ENCODE results near the gene HEXIM2. TPM values are rescaled to one million over a fixed set of nuclear protein-coding genes. Genes with fewer than 3 reads are reported as not detected.

Gene HEXIM2
- total RNA-seq, 2 donors from 2014 or later, result 7.1 to 27.0 TPM

DNA sequence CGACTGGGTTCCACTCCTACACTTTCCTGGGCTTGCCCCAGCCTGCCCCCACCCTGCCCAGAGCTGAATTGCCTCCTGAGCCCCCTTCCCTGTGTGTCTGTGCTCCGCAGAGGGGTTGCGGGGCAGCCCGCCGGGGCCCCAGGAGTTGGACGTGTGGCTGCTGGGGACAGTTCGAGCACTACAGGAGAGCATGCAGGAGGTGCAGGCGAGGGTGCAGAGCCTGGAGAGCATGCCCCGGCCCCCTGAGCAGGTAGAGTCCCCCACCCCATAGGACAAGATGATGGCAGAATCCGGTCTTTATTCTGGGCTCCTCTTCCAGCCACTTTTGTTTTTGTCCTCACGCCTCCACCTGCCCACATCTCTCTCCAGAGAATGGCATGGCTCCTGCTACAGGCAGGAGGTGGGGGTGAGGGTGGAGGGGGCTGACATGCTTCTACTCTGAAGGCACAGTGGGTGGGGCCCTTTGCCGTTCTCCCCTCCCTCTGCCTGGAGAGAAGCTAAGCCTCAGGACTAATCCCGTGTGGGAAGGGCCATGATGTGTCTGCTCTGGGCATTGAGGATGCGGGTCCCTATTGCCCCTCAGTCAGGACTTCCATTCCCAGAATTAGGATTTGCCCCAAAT is 22.7 kb upstream of the HEXIM2 start:
- Histone ChIP-seq H3K36me3 (no peaks in the 10 kb centered on the region), H3K27me3 (replicated peaks; ENCODE audit: insufficient read depth) (no peaks in the 10 kb centered on the region), H3K27ac (no peak overlapping the region), H3K4me3 (no peak overlapping the region), H3K4me1 (replicated peaks) (peaks cover 6% of the 10 kb centered on the region), H3K9me3 (no peaks in the 10 kb centered on the region)
- no peak for DNase-seq (ENCODE audit: low spot score)
- WGBS, result 74% methylated on average over 14 of the region's 14 CpGs
- TF ChIP-seq, protein P1, sequence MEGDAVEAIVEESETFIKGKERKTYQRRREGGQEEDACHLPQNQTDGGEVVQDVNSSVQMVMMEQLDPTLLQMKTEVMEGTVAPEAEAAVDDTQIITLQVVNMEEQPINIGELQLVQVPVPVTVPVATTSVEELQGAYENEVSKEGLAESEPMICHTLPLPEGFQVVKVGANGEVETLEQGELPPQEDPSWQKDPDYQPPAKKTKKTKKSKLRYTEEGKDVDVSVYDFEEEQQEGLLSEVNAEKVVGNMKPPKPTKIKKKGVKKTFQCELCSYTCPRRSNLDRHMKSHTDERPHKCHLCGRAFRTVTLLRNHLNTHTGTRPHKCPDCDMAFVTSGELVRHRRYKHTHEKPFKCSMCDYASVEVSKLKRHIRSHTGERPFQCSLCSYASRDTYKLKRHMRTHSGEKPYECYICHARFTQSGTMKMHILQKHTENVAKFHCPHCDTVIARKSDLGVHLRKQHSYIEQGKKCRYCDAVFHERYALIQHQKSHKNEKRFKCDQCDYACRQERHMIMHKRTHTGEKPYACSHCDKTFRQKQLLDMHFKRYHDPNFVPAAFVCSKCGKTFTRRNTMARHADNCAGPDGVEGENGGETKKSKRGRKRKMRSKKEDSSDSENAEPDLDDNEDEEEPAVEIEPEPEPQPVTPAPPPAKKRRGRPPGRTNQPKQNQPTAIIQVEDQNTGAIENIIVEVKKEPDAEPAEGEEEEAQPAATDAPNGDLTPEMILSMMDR (IDR thresholded peaks at IDR 0.05), result no peak
- TF ChIP-seq POLR2AphosphoS5 (IDR thresholded peaks at IDR 0.05) (no peak), POLR2A (IDR thresholded peaks at IDR 0.05) (no peak)
- intact Hi-C loops (cut with DNase I), result no loop called here

DNA sequence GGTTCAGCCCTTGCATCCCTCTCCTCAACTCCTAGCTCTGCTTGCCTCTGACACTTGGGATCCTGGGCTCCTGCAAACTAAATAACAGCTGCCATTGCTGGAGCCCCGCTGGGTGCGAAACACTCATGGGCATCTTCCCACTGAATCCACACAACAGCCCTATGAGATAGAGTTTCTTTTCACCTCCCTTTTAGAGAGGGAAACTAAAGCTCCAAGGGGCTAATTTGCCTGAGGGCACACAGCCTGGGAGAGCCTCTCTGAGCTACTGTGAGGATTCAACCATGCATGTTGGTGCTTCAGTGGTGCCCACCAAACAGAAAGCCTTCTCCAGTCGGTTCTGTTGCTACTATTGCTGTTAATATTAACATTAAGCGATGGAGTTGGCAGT is 22.1 kb upstream of the HEXIM2 start:
- peaks cover 6% of the 10 kb centered on the region for H3K4me1 ChIP-seq (replicated peaks)
- H3K36me3 ChIP-seq, result no peaks in the 10 kb centered on the region
- intact Hi-C loops (cut with DNase I), result no loop called here
- WGBS, result 74% methylated on average over 4 of the region's 4 CpGs
- DNase-seq (ENCODE audit: low spot score), result no peak
- H3K27ac ChIP-seq, result no peak overlapping the region
- H3K4me3 ChIP-seq, result no peak overlapping the region
- H3K27me3 ChIP-seq (replicated peaks; ENCODE audit: insufficient read depth), result no peaks in the 10 kb centered on the region
- TF ChIP-seq, protein P1 (IDR thresholded peaks at IDR 0.05), result no peak
- no peak for TF ChIP-seq POLR2A (IDR thresholded peaks at IDR 0.05)
- TF ChIP-seq POLR2AphosphoS5 (IDR thresholded peaks at IDR 0.05), result no peak
- no peaks in the 10 kb centered on the region for H3K9me3 ChIP-seq

DNA sequence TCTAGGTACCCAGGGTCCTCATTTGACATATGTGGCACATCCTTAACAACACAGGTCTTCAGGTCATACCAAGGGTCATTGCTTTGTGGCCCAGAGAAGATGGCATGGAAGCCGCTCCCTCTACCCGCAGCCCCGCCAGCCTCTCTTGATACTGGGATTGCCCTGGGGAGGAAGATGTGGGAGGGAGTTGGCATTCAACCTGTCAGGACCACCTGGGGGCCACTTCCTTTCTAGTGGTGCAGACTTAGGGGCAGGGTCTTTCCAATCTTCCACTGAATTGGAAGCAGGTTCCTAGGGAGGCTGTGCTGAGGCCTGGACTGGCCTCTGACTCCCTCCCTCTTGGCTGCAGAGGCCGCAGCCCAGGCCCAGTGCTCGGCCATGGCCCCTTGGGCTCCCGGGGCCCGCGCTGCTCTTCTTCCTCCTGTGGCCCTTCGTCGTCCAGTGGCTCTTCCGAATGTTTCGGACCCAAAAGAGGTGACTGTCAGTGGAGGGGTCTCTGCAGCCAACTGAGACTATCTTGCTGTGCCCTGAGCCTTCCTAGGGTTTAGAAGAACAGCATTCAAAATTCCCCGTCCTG is 18.5 kb upstream of the HEXIM2 start:
- TF ChIP-seq POLR2A (IDR thresholded peaks at IDR 0.05) (no peak), POLR2AphosphoS5 (IDR thresholded peaks at IDR 0.05) (no peak)
- TF ChIP-seq, protein P1 (IDR thresholded peaks at IDR 0.05), result no peak
- Histone ChIP-seq H3K4me3 (peak overlapping the region; percentile 29 to 42), H3K27ac (peak overlapping the region; percentile 93 to 94), H3K27me3 (replicated peaks; ENCODE audit: insufficient read depth) (no peaks in the 10 kb centered on the region), H3K9me3 (no peaks in the 10 kb centered on the region), H3K36me3 (no peaks in the 10 kb centered on the region), H3K4me1 (replicated peaks) (no peaks in the 10 kb centered on the region)
- 73% methylated on average over 13 of the region's 13 CpGs for WGBS
- DNase-seq (ENCODE audit: low spot score), result no peak
- intact Hi-C loops (cut with DNase I), result no loop called here

DNA sequence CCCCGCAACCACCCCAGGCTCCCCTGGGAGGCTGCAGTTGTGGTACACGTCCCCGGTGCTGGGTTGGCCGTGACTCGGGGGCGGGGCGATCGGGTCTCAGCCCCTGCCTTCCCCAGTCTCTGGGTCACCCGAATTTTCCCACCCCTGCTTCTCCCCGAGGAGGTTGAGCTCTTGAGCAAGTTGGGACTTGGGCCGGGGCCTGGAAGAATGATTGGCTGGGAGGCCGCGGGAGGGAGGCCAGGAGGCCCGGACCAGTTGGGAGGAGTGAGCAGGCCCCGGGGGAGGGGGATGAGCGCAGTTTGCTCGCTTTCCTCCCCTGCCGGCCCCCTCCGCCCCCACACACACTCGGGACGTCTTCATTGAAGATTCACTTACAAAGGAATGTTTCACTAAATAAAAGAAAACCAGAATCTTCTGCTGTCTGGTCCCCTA is 17.9 kb upstream of the HEXIM2 start:
- Histone ChIP-seq H3K4me3 (peak overlapping the region; percentile 29 to 42), H3K36me3 (no peaks in the 10 kb centered on the region), H3K4me1 (replicated peaks) (no peaks in the 10 kb centered on the region), H3K27me3 (replicated peaks; ENCODE audit: insufficient read depth) (no peaks in the 10 kb centered on the region), H3K27ac (peak overlapping the region; percentile 93 to 94), H3K9me3 (no peaks in the 10 kb centered on the region)
- peak; percentile 89 for DNase-seq (ENCODE audit: low spot score)
- intact Hi-C loops (cut with DNase I), result no loop called here
- WGBS, result 8% methylated on average over 21 of the region's 21 CpGs
- TF ChIP-seq POLR2AphosphoS5 (IDR thresholded peaks at IDR 0.05), result peak; percentile 84
- TF ChIP-seq, protein P1 (IDR thresholded peaks at IDR 0.05), result peak in 1 of 4 experiments; percentile 12
- peak; percentile 57 for TF ChIP-seq POLR2A (IDR thresholded peaks at IDR 0.05)
